Endodermal cell (in vitro differentiated cells): ENCODE measurements around the gene B3GALT4. TPM values are rescaled to one million over a fixed set of nuclear protein-coding genes. Genes with fewer than 3 reads are reported as not detected.

Experiments
- DNase-seq: peaks from one replicate; pipeline ENCODE4 v3.0.0-alpha.2; 2017
- H3K27ac ChIP-seq: 2 replicates; pipeline ENCODE4 v1.5.1; 2013; ENCODE audit warnings: mild to moderate bottlenecking, low read depth, low read length, moderate library complexity
- H3K27me3 ChIP-seq: 2 replicates; pipeline ENCODE4 v1.6.1; 2013; ENCODE audit warnings: mild to moderate bottlenecking, low read length, moderate library complexity; ENCODE audit not compliant: insufficient read depth, control insufficient read depth, poor library complexity, severe bottlenecking
- H3K36me3 ChIP-seq: 2 replicates; pipeline ENCODE4 v1.7.0; 2013; ENCODE audit warnings: mild to moderate bottlenecking, low read length, moderate library complexity; ENCODE audit not compliant: control insufficient read depth, insufficient read depth
- H3K4me1 ChIP-seq: one replicate; pipeline ENCODE4 v1.7.0; 2013; ENCODE audit warnings: low read length; ENCODE audit not compliant: control insufficient read depth, insufficient read depth
- H3K4me3 ChIP-seq: 2 replicates; pipeline ENCODE4 v1.5.1; 2013; ENCODE audit warnings: mild to moderate bottlenecking, low read length, moderate library complexity
- H3K9ac ChIP-seq: 2 replicates; pipeline ENCODE4 v1.6.1; 2013; ENCODE audit warnings: mild to moderate bottlenecking, low read length, moderate library complexity; ENCODE audit not compliant: poor library complexity, severe bottlenecking; ENCODE audit errors: extremely low read depth
- H3K9me3 ChIP-seq: 2 replicates; pipeline ENCODE4 v1.6.1; 2013; ENCODE audit warnings: mild to moderate bottlenecking, low read length, moderate library complexity; ENCODE audit not compliant: control insufficient read depth
- H3K27ac Mint-ChIP-seq: 2 replicates; pipeline ENCODE4 v1.8.0; 2020; ENCODE audit warnings: mixed read lengths
- H3K27me3 Mint-ChIP-seq: 2 replicates; pipeline ENCODE4 v1.8.0; 2021; ENCODE audit warnings: mild to moderate bottlenecking, mixed read lengths; ENCODE audit not compliant: insufficient read depth
- H3K36me3 Mint-ChIP-seq: 2 replicates; pipeline ENCODE4 v1.8.0; 2020; ENCODE audit warnings: low read depth, mixed read lengths
- H3K4me1 Mint-ChIP-seq: 2 replicates; pipeline ENCODE4 v1.8.0; 2020; ENCODE audit warnings: mixed read lengths
- H3K4me3 Mint-ChIP-seq: 2 replicates; pipeline ENCODE4 v1.8.0; 2020; ENCODE audit warnings: mild to moderate bottlenecking, moderate library complexity, mixed read lengths
- H3K9me3 Mint-ChIP-seq: 2 replicates; pipeline ENCODE4 v1.8.0; 2020; ENCODE audit warnings: mild to moderate bottlenecking, mixed read lengths
- WGBS, 2 experiments: methylation state at CpG; one replicate each; pipeline versions ENCODE4 v1.1.5 to v1.1.7; 2013; ENCODE audit warnings: missing lambda C conversion rate in 2 of 2, mixed read lengths in 1 of 2; ENCODE audit not compliant: insufficient coverage in 1 of 2, insufficient read length in 1 of 2; 5-methylcytosine and 5-hydroxymethylcytosine counted together
- long read RNA-seq, 4 experiments: library from polyadenylated mRNA in 2 of 4; library from RNA in 1 of 4; library from capped mRNA in 1 of 4; stranded (forward) in 3 of 4; unstranded in 1 of 4; transcript quantifications; one replicate each; pipeline ENCODE4 v2.0.0, GENCODE V29; 2020 to 2021; ENCODE audit warnings: inconsistent platforms in 1 of 4
- polyA plus RNA-seq, 2 experiments: library from polyadenylated mRNA; stranded (reverse); fragments of 50-300 nt; gene quantifications; one replicate each; pipeline ENCODE4 v1.2.3, GENCODE V29; 2013
- total RNA-seq, 2 donors: library from RNA; stranded (reverse); fragmentation: NEBNext Ultra II Directional in 1 of 2; extraction: Animal tissue kit (Norgen Biotek cat#: 25700) in 1 of 2; gene quantifications; 2 replicates in 1 of 2; 3 replicates in 1 of 2; pipeline ENCODE4 v1.2.1, GENCODE V29; 2021
- TF ChIP-seq, protein P1 (sequence below): fragments of 200-600 bp; sonication (generic); conservative IDR thresholded peaks from 2 replicates; pipeline ENCODE4 v1.5.0; 2021; ENCODE audit warnings: antibody characterized with exemption, mild to moderate bottlenecking

Gene B3GALT4, protein sequence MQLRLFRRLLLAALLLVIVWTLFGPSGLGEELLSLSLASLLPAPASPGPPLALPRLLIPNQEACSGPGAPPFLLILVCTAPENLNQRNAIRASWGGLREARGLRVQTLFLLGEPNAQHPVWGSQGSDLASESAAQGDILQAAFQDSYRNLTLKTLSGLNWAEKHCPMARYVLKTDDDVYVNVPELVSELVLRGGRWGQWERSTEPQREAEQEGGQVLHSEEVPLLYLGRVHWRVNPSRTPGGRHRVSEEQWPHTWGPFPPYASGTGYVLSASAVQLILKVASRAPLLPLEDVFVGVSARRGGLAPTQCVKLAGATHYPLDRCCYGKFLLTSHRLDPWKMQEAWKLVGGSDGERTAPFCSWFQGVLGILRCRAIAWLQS
- total RNA-seq = 1 to 10 TPM; 3.9 to 5.5 TPM
- 3.5 TPM for polyA plus RNA-seq (2013, experiment 1 of 2)
- polyA plus RNA-seq (2013, experiment 2 of 2) = 3.2 TPM
- long read RNA-seq, experiment 1, partial matches to known transcripts = 0 of 1 reads
- long read RNA-seq, experiment 1, other reads (novel, unspliced or antisense) = 0 of 1 reads
- long read RNA-seq, experiment 2, transcript B3GALT4-204 (1 exons, 1,694 nt) = major isoform, 7 of 7 reads
- long read RNA-seq, experiment 2, partial matches to known transcripts = 0 of 7 reads
- long read RNA-seq, experiment 2, other reads (novel, unspliced or antisense) = 0 of 7 reads
- long read RNA-seq, experiment 3, transcript B3GALT4-204 (1 exons, 1,694 nt) = major isoform, 15 of 15 reads
- long read RNA-seq, experiment 3, partial matches to known transcripts = 0 of 15 reads
- long read RNA-seq, experiment 3, other reads (novel, unspliced or antisense) = 0 of 15 reads
- long read RNA-seq, experiment 4, transcript B3GALT4-204 (1 exons, 1,694 nt) = major isoform, 13 of 14 reads
- long read RNA-seq, experiment 4, partial matches to known transcripts = 0 of 14 reads
- long read RNA-seq, experiment 4, other reads (novel, unspliced or antisense) = 1 of 14 reads

DNA sequence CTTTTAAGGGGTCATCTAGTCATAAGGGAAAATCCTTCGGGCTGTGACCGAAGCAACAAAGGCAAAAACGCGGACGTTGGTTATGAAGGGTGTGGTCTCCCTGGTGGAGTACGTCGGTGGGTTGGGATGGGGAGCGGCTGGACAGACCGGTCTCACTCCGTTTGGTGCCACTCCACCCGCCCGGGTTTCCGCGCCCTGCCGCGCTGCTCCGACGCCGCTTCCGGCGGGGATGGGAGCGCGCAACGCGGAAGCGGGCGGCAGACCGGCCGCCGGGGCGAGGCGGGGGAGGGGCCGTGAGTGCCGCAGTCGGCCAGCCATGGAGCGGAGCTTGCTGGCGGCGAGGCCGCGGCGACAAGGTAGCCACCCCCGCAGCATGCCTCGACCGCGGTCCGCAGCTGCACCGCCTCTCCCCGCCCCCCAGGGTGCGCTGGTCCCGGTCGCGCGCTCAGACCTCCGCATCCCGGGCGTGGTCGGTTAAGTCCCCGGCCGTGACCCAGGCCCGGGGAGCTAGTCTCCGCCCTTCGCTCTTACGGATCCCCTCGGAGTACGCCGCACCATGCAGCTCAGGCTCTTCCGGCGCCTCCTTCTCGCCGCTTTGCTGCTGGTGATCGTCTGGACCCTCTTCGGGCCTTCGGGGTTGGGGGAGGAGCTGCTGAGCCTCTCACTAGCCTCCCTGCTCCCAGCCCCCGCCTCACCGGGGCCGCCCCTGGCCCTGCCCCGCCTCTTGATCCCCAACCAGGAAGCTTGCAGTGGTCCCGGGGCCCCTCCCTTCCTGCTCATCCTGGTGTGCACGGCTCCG is at the start of gene B3GALT4:
B3GALT4 (plus strand) TSS at position 260 of the 799 bp plus-strand sequence; CDS start at position 557, 297 bp downstream.
- Mint-ChIP-seq H3K36me3 (peaks cover 58% of the 10 kb centered on the region), H3K4me1 (peaks cover 35% of the 10 kb centered on the region), H3K4me3 (peak within 1 kb of the TSS; percentile 98), H3K27me3 (no peaks in the 10 kb centered on the region), H3K27ac (peak within 1 kb of the TSS; percentile 92), H3K9me3 (no peaks in the 10 kb centered on the region)
- peak within 1 kb of the TSS; percentile 98 for H3K4me3 ChIP-seq
- H3K4me1 ChIP-seq = no peaks in the 10 kb centered on the region
- TF ChIP-seq, protein P1, sequence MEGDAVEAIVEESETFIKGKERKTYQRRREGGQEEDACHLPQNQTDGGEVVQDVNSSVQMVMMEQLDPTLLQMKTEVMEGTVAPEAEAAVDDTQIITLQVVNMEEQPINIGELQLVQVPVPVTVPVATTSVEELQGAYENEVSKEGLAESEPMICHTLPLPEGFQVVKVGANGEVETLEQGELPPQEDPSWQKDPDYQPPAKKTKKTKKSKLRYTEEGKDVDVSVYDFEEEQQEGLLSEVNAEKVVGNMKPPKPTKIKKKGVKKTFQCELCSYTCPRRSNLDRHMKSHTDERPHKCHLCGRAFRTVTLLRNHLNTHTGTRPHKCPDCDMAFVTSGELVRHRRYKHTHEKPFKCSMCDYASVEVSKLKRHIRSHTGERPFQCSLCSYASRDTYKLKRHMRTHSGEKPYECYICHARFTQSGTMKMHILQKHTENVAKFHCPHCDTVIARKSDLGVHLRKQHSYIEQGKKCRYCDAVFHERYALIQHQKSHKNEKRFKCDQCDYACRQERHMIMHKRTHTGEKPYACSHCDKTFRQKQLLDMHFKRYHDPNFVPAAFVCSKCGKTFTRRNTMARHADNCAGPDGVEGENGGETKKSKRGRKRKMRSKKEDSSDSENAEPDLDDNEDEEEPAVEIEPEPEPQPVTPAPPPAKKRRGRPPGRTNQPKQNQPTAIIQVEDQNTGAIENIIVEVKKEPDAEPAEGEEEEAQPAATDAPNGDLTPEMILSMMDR = peak; percentile 79
- 2 to 5% methylated on average over 28 to 80 of the region's 80 CpGs for WGBS, 2 experiments
- H3K36me3 ChIP-seq = peaks cover 69% of the 10 kb centered on the region
- no peaks in the 10 kb centered on the region for H3K27me3 ChIP-seq
- no peaks in the 10 kb centered on the region for H3K9me3 ChIP-seq
- H3K27ac ChIP-seq = peak within 1 kb of the TSS; percentile 77
- DNase-seq = peak; percentile 95
- H3K9ac ChIP-seq = peak within 1 kb of the TSS; percentile 42

DNA sequence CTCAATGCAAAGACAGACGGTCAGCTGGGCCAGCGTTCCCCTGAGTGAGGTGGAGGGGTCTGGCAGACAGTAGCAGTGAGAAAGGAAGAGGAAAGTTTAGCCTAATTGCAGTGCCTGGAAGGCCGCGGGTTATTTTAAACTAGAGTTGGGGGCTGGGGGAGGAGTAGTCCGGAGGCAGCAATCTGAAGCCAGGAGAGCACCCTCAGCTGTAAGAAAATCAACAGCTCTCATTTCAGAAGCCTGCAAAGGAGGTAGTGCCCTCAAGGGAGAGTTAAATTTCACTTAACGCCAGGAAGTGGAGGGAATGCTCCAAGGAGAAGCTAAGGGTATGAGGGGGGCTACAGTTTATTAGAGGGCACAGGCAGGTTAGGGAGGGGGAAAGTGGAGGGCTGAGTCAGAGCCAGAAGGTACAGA is 41.7 kb upstream of the B3GALT4 start:
- no peaks in the 10 kb centered on the region for H3K36me3 Mint-ChIP-seq
- 27 to 40% methylated on average over 6 of the region's 6 CpGs for WGBS, 2 experiments
- H3K27me3 ChIP-seq = peaks cover 6% of the 10 kb centered on the region
- TF ChIP-seq, protein P1 = no peak
- no peak overlapping the region for H3K4me3 Mint-ChIP-seq
- H3K27ac ChIP-seq = no peak overlapping the region
- peak; percentile 57 for DNase-seq
- H3K4me1 Mint-ChIP-seq = peaks cover 12% of the 10 kb centered on the region
- H3K4me1 ChIP-seq = no peaks in the 10 kb centered on the region
- peaks cover 19% of the 10 kb centered on the region for H3K27me3 Mint-ChIP-seq
- H3K9me3 Mint-ChIP-seq = no peaks in the 10 kb centered on the region
- H3K9ac ChIP-seq = no peak overlapping the region
- H3K27ac Mint-ChIP-seq = peak overlapping the region; percentile 74
- H3K4me3 ChIP-seq = no peak overlapping the region
- no peaks in the 10 kb centered on the region for H3K9me3 ChIP-seq
- no peaks in the 10 kb centered on the region for H3K36me3 ChIP-seq

DNA sequence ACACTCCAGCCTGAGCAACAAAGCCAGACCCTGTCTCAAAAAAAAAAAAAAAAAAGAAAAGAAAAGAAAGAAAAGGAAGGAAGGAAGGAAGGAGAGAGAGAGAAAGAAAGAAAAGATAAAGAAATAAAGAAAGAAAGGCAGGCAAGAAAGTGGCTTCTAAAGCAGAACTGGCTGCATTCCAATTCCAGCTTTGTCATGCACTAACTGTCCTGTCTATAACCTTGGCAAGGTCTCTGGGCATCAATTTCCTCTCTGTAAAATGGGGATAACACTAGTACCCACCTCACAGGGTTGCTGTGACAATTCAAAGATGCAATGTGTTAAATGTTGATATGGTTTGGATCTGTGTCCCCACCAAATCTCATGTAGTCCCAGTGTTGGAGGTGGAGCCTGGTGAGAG is 40.6 kb upstream of the B3GALT4 start:
- no peak overlapping the region for H3K9ac ChIP-seq
- no peak overlapping the region for H3K4me3 ChIP-seq
- peak; percentile 0 for DNase-seq
- no peaks in the 10 kb centered on the region for H3K9me3 Mint-ChIP-seq
- peaks cover 23% of the 10 kb centered on the region for H3K27me3 Mint-ChIP-seq
- H3K27me3 ChIP-seq = peaks cover 6% of the 10 kb centered on the region
- H3K36me3 Mint-ChIP-seq = no peaks in the 10 kb centered on the region
- peaks cover 12% of the 10 kb centered on the region for H3K4me1 Mint-ChIP-seq
- no peak overlapping the region for H3K4me3 Mint-ChIP-seq
- no peaks in the 10 kb centered on the region for H3K4me1 ChIP-seq
- no peak overlapping the region for H3K27ac Mint-ChIP-seq
- H3K9me3 ChIP-seq = no peaks in the 10 kb centered on the region
- H3K27ac ChIP-seq = no peak overlapping the region
- TF ChIP-seq, protein P1 = no peak
- H3K36me3 ChIP-seq = no peaks in the 10 kb centered on the region
